WTC11 (cell line): ENCODE data around the gene SHROOM3. TPM values are rescaled to one million over a fixed set of nuclear protein-coding genes. Genes with fewer than 3 reads are reported as not detected.

Experiments
- microRNA-seq: library from miRNA; unstranded; fragments of <30 nt; microRNA quantifications from one replicate; pipeline ENCODE4 v1.2.0, GENCODE V29; 2022; ENCODE audit warnings: borderline number of aligned reads
- total RNA-seq: library from RNA; stranded (reverse); gene quantifications from 3 replicates; pipeline ENCODE4 v1.2.3, GENCODE V29; 2021

The SHROOM3 gene
- total RNA-seq, 1 experiment from 2014 or later, result 71.9 TPM

Small RNA genes within 50 kb of the gene (microRNA-seq; reads per million reads assigned to microRNA genes)
- gene MIR4450, result not detected
- gene MIR548AH, result 5.9 reads per million, percentile 16 among the genes with 10 or more reads in this experiment

Other genes with a start within 250 kb of the SHROOM3 start
- 38.0 to 42.2 TPM (median 39.9 TPM) in 3 replicates for gene SCARB2, start 221.4 kb upstream of the SHROOM3 start, total RNA-seq
- gene FAM47E, start 183.5 kb upstream of the SHROOM3 start, total RNA-seq, result 1.4 to 1.6 TPM (median 1.6 TPM) in 3 replicates
- 1.4 to 2.6 TPM (median 2.0 TPM) in 3 replicates for gene STBD1, start 128.5 kb upstream of the SHROOM3 start, total RNA-seq
- 0.05 to 0.15 TPM (median 0.07 TPM) in 3 replicates for gene CCDC158, start 14.1 kb upstream of the SHROOM3 start, total RNA-seq